HG02943 (cell line): ENCODE results near the gene ZNF248.
"Not testable (repeated sequence)": the region's sequence is repeated elsewhere in the genome, so short reads cannot be mapped to it uniquely, and the experiment has no call there.

Experiments used
- ATAC-seq: cut with Tn5 transposase; IDR thresholded peaks from one replicate; pipeline ENCODE4 v1.9.1; 2021; ENCODE audit warnings: mild to moderate bottlenecking, low read depth, moderate library complexity; ENCODE audit not compliant: unreplicated experiment

The ZNF248 gene

DNA sequence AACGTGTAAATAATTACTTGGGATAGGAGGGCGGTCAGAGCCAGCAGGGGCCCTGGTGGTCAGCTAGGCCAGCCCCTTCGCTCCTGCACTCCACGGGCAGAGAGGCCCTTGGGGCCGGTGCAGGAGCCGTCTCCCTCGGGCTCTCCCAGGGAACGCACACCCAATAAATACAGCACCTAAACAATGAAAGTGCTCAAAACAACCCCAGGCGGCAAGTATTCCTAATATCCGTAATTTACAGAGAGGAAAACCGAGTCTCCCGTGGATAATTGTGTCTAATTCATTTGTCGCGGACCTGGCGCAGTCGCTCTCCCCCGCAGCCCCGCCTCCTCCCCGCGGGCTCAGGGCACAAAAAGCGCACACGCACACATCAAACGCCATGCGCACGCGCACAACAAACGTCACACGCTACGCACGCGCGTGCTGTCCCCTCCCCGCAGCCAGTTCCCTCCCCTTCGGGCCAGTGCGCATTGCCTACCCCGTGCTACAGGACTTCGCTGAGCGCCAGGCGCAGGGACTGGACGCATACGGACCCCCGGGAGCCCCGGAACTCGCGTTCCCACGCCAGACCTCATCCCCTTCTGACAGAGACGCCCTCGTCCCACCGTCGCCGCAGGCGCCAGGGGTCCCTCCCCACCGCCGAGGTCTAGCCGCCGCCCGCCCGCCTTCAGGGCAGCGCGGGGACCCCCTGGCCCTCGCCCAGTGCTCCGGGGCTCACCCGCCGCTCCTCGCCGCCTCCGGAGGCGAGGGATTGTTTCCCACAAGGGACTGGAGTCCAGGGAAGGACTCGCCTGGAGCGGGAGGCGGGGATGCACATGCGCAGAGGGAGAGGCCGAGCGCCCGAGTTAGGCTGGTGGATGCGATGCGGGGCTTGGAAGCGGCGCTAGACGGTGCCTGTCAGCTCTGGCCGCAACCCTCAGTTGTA lies at the start of gene ZNF248:
Gene ZNF248, minus strand, starts transcription at position 324 of the 925 bp plus-strand sequence. CDS start 1,300 bp downstream, outside the sequence.
- ATAC-seq = peak; percentile 96

DNA sequence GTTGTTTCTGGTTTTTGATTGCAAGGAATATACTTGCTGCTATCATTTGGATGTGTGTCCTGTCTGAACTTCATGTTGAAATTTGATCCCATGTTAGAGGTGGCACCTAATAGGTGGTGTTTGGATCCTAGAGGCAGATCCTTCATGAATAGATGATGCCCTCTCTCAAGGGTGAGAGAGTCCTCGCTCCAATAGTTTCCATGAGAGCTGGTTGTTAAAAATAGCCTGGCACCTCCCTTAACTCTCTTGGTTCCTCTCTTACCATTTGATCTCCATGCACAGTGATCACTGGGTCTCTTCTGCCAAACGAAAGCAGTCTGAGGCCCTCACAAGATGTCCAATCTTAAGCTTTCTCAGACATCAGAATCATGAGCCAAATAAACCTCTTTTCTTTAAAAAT lies 49.0 kb upstream of the ZNF248 start:
- ATAC-seq = no peak

DNA sequence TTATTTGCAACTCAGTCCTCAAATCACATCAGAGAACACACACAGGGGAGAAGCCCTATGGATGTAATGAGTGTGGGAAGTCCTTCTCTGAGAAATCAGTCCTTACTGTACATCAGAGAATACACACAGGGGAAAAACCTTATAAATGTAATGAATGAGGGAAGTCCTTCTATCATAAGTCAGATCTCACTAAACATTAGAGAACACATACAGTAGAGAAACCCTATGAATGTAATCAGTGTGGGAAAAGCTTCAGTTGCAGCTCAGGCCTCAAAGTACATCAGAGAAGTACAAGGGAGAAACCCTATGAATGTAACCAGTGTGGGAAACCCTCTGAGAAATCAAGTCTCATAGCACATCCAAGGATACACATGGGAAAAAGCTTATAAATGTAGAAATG lies 39.0 kb upstream of the ZNF248 start:
- ATAC-seq = no peak

DNA sequence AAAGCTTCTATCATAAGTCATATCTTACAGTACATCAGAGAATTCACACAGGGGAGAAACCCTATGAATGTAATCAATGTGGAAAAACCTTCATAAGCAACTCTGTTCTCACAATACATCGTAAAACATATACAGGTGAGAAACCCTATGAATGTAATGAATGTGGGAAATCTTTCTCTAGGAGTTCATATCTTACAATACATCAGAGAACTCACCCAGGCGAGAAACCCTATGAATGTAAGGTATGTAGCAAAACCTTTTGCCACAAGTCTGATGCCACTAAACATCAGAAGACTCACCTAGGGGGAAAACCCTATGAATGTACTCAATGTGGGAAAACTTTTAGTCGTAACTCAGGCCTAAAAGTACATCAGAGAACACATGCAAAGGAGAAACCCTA lies 38.3 kb upstream of the ZNF248 start:
- no peak for ATAC-seq

DNA sequence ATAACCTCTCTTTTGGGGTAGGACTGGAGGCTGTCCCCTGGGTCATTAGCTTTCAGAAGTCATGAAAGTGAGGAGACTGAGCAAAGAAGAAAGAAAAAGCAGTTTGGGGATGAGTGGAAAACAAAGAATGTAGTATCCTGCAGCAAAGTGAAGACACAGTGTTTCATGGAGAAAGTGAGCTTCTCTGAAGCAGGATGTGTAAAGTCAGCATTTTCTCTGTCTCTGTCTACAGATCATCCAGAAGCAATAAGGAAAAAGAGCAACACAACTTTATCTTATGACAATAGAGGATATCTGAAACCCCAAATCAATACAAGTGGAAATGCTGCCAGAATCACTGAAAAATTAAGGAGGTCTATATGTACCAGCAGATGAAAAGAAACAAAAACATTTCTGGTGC lies 28.4 kb upstream of the ZNF248 start:
- ATAC-seq = no peak

DNA sequence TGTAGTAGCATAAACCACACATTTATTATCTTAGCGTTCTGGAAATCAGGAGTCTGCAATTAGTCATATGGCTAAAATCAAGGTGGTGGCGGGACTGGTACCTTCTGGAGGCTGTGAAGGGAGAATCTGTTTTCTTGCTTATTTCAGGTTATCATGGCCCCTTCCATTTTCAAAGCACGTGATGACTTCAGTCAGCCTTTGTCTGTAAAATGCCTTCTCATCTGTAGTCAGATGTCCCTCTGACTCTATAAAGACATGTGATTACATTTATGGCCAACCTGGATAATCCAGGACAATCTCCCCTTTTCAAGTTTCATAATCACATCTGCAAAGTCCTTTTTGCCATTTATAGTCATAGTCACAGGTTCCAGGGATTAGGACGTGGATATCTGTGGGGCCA lies 15.5 kb upstream of the ZNF248 start:
- no peak for ATAC-seq

DNA sequence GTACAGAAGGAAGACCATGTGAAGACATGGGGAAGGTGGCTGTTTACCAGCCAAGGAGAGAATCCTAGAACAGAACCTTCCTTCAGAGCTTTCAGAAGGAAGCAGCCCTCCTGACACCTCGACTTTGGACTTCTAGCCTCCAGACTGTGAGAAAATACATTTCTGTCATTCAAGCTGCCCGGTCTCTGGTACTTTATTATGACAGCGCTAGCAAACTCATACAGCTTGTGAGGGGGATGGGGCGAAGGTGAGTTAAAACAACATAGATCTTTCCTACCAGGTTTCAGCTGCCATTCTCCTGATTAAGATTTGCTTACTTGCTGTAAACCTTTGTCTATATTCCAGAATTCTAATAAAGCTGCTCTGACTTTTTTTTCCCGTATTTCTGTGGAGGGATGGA lies 14.9 kb upstream of the ZNF248 start:
- no peak for ATAC-seq

DNA sequence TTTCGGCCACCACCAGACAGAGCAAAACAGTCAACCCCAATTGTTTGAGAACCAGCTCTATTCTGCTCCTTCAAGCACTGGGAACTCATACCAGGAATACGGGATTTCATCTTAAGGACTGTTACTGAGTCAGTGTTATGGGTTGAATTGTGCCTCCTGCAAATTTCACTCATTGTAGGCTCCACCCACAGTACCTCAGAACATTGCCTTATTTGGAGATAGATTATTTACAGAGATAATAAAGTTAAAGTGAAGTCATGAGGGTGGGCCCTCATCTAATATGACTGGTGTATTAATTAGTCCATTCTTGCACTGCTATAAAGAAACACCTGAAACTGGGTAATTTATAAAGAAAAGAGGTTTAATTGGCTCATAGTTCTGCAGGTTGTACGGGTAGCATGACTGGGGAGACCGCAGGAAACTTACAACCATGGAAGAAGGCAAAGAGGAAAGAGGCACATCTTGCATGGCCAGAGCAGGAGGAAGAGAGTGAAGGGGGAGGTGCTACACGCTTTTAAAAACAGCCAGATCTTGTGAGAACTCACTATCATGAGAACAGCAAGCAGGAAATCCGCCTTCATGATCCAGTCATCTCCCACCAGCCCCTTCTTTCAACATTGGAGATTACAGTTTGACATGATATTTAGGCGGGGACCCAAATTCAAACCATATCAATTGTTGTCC lies 14.3 kb upstream of the ZNF248 start:
- no peak for ATAC-seq

DNA sequence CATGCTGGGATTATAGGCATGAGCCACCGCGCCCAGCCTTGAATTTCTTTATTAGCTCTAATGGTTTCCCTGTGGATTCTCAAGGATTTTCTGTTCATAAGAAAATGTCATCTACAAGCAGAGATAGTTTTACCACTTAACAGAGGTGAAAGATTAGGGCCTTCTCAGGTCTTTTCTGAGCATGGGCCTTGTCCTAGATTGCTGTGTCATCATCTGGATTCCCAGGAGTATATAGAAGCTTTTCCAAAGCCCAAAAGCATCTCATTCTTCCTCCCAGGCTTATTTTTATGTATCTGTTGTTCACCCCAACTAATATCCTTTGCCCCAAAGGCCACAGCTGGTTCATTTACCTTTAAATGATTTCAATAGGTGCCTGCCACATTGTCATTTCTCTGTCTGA lies 13.7 kb upstream of the ZNF248 start:
- no peak for ATAC-seq

DNA sequence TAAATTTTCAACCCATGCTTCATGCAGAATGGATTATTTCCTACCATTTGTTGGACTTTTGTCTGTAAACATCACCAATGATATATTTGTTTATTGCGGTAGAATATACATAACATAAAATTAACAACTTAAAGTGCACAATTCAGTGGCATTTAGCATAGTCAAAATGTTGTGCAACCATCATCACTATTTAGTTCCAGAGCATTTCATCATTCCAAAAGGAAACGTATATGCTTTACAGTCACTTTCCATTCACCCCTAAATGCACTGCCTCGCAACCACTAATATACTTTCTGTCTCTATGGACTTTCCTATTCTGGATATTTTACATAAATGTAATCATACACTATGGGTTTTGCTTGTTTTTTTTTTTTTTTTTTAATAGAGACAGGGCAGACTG lies 11.4 kb upstream of the ZNF248 start:
- ATAC-seq = no peak

DNA sequence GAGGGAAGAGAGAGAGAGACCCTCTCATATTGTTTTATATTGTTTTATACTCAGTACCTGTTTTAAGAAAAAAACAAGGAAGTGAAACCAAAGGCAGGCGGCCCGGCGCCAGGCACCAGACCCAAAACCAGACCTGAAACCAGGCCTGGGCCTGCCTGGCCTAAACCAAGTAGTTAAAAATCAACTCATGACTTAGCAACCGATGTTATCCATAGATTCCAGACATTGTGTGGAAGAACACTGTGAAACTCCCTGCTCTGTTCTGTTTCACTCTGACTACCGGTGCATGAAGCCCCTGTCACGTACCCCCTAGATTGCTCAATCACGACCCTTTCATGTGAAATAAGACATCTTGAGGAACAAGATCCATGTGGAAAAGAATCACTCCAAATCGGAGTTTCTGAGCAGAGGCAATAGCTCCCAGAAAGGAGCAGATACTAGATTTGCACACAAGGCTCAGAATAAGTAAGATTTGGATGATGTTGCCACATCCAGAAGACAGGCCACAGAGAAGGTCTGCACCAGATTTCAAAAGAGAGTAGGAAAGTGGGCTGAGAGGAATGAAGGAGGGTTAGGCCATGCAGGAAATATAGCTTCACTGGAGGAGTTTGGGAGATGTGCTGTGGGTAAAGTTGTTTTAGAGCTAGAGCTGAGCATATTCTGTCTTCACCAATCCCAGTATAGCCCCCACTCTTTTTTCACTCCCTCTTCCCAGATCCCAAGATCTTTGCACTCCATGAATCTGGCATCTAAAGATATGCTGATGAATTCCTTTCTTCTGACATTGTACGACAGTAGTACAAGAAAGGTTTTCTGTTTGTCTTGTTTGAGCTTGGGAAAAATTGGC lies 8.8 kb upstream of the ZNF248 start:
- no peak for ATAC-seq

DNA sequence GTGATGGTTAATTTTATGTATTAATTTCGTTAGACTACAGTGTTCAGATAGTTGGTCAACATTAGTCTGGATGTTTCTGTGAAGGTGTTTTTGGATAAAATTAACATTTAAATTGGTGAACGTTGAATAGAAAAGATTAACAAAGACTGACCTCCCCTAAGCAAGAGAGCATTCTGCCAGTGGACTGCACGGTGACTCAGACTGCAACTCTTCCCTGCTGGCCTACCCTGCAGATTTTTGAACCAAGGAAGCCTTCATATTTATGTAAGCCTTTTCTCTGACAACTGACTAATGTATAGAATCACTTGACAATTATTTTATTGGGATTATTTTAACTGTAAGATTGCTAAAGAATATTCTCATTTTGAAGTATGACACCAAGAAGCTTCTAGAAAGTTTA lies 7.9 kb upstream of the ZNF248 start:
- ATAC-seq = no peak

DNA sequence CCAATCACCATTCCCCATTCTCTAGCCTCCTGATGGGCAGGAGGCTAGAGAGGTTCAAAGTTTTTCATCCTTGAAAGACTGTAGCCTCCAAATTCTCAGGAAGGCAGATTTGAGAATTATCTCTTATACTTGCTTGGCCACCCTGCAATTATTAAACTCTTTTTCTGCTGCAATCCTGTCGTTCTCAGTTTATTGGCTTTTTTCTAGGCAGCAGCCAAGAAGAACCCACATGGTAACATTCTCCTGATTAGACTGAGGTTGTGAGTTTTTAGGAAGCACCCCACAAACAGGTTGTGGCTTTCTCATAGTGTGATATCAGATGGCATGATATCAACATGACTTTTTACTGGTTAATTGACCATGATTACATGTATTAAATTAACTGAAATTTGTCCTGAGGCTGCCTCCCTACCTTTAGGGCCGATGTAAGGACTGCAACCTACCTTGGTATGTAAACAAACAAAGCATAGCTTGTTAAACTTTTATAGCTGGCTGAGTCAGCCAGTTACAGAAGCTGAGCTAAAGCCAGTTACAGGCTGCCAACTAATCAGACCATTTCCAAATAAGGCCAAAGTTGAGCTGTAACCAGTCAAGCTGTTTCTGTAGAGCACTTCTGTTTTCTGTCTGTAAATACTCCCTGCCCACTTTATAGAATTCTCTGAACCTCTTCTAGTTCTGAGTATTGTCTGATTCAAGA lies 3.2 kb upstream of the ZNF248 start:
- no peak for ATAC-seq

DNA sequence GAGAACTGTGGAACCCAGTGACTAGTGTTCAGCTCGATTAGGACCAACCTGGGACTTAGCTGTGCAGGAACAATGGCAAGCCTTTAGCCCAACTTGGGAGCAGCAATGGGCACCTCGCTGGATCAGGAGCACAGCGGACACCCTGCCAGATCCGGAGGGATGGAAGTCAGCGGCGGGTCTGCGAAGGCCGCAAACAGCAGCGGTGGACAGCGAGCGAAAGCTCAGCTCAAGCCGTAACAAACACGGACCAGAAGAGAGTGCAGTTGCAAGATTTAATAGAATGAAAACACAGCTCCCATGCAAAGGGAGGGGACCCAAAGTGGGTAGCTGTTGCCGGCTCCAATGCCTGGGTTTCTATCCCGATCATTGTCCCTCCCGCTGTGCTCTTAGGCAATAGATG lies 1.9 kb upstream of the ZNF248 start:
- not testable (repeated sequence) for ATAC-seq

DNA sequence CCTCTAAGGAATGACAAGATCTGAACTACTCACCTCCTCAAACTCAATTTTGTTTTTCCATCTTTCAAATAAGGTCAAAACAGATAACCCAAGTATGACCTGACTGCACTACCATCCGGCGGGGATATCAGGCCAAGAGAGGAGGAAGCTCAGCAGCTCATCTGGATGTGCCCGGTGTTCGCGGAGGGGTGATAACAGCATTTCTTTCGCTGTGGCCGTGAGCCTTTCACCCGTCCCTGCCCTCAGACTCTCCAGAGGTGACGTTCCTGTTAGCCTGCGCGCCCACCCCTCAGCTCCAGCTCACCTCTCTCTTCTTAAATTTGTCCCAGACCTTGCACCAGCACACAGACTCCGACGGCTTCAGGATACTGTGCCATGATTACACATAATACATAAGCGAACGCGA lies 526 bp downstream of the ZNF248 start:
- ATAC-seq = peak; percentile 30

DNA sequence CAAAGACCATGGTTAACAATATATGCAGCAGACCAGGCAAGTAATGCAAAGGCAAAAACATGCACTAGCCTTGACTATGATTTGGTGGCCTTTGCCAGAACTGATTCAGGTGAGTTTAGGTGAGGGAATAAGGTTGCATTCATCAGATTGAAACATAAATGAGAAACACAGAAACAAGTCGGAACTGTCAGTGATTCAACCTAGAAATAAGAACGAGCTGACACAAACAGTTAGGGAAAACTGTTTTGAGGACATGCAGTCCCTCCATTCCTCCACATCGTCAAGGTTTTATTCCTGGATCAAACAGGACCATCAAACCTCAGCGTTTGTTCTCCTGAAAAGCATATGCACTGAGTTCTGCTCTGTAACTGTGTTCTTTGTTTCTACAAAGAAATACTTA lies 1.8 kb downstream of the ZNF248 start:
- no peak for ATAC-seq

DNA sequence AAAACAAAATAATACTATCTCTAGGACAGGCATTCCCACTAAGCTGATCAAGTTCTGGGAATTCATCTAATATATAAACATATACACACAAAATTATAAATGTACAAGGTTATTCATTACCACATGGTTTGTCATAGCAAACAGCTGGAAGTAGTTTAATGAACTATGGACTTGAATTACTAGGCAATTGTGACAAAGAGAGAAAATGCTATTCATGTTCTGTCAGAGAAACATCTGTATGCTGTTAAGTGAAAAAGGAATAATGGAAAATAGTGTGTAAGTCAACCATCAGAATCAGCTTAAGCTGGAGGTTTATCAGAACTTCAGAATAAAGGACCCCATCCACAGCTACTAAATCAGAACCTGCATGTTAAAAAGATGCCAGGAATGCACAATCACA lies 2.8 kb downstream of the ZNF248 start:
- ATAC-seq = no peak

DNA sequence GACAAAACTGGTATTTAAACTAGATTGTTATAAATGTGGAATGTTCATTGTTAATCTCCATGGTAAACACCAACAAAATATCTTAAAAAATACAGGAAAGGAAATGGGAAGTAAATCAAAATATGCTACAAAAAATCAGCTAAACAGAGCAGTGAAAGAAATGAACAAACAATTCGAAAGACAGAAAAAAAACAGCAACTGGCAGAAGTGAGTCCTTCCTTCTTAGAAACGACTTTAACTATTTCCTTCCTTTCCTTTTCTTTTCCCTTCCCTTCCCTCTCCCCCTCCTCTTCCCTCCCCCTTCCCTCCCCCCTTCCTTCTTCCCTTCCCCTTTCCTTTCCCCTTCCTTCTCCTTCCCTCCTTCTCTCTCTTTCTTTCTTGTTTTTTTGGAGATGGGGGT lies 12.8 kb downstream of the ZNF248 start:
- ATAC-seq = no peak

DNA sequence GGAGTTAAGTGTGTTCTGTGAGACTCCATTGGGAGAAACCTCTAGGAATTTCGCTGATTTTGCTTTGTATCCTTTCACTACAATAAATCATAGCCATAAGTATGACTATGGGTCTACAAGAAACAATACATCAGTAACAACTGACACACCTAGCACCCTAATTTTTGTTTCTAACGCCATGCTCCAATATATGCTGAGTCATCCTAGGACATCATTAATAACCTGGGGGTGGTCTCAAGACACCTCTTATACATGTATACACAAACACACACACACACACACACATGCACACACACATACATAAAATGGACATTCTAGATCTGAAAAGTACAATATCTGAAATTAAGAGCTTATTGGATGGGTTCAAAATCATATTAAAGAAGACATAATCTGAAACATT lies 18.2 kb downstream of the ZNF248 start:
- ATAC-seq = no peak
